Measurements from ENCODE around the gene OXSR1.

DNA sequence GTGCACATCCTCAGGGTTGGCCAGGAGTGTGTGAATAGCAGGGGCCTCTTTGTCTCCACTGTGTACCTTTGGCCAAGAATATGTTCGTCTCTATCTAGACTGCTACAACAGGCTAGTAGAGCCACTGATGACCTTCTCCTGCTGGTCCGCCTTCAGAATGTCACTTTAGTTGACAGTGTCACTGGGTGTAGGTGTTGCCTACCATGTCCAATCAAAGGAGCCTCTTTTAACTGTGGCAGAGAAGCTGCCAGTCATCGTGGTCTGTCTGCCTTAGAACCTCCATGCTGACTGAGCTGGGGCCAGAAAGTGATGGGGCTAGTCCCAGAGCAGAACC, 40.1 kb downstream of the OXSR1 start:
- TF ChIP-seq YY1 (IDR thresholded peaks at IDR 0.05; ENCODE audit: insufficient read depth, insufficient read length) (no peak), ZNF274 (IDR thresholded peaks at IDR 0.05; ENCODE audit: low read depth, low read length) (no peak), SUZ12 (IDR thresholded peaks at IDR 0.05; ENCODE audit: extremely low read depth, insufficient read depth, insufficient read length) (no peak)

Measured in NT2/D1 (cell line).